Neural crest cell (in vitro differentiated cells): ENCODE results near the gene CHDH. TPM values are rescaled to one million over a fixed set of nuclear protein-coding genes. Genes with fewer than 3 reads are reported as not detected.
A peak's percentile ranks its signal among the peaks of the same experiment; 100 is the strongest.

Experiments used
- DNase-seq: peaks from one replicate; pipeline ENCODE4 v3.0.0; 2021; ENCODE audit warnings: low read depth, mixed read lengths, low spot score
- H3K27ac Mint-ChIP-seq: one replicate; pipeline ENCODE4 v1.8.0; 2021; ENCODE audit warnings: mild to moderate bottlenecking, mixed read lengths; ENCODE audit not compliant: unreplicated experiment
- H3K27me3 Mint-ChIP-seq: 2 replicates; pipeline ENCODE4 v1.8.0; 2021; ENCODE audit warnings: low read depth, mild to moderate bottlenecking, mixed read lengths
- H3K36me3 Mint-ChIP-seq: 2 replicates; pipeline ENCODE4 v1.8.0; 2021; ENCODE audit warnings: low read depth, mild to moderate bottlenecking, mixed read lengths
- H3K4me1 Mint-ChIP-seq: 2 replicates; pipeline ENCODE4 v1.8.0; 2021; ENCODE audit warnings: mixed read lengths
- H3K4me3 Mint-ChIP-seq: one replicate; pipeline ENCODE4 v1.8.0; 2021; ENCODE audit warnings: mild to moderate bottlenecking, mixed read lengths
- H3K9me3 Mint-ChIP-seq: 2 replicates; pipeline ENCODE4 v1.8.0; 2021; ENCODE audit warnings: mixed read lengths
- total RNA-seq: library from RNA; stranded (reverse); gene quantifications from 2 replicates; pipeline ENCODE4 v1.2.1, GENCODE V29; 2021
- TF ChIP-seq, protein P1 (sequence below): fragments of 200-600 bp; sonication (generic); conservative IDR thresholded peaks from 2 replicates; pipeline ENCODE4 v1.5.0; 2021; ENCODE audit warnings: antibody characterized with exemption, mild to moderate bottlenecking

The CHDH gene
- total RNA-seq, 1 donor from 2014 or later, result 3.0 TPM

DNA sequence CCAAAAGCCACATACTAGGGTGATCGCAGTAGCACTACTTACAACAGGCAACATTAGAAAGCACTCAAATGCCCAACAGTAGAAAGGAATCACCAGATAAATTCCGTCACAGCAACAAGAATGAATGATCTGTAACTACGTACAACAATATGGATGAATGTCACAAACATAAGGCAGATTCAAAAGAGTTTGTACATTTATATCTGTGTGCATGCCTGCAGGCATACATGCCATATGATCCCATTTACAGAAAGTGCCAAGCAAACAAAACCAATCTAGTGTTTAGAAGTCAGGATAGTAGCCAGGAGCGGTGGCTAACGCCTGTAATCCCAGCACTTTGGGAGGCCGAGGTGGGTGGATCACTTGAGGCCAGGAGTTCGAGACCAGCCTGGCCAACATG, 3.7 kb upstream of the CHDH start:
- H3K4me1 Mint-ChIP-seq, result peaks cover 5% of the 10 kb centered on the region
- no peaks in the 10 kb centered on the region for H3K9me3 Mint-ChIP-seq
- no peaks in the 10 kb centered on the region for H3K36me3 Mint-ChIP-seq
- H3K27me3 Mint-ChIP-seq, result peaks cover 29% of the 10 kb centered on the region
- TF ChIP-seq, protein P1, sequence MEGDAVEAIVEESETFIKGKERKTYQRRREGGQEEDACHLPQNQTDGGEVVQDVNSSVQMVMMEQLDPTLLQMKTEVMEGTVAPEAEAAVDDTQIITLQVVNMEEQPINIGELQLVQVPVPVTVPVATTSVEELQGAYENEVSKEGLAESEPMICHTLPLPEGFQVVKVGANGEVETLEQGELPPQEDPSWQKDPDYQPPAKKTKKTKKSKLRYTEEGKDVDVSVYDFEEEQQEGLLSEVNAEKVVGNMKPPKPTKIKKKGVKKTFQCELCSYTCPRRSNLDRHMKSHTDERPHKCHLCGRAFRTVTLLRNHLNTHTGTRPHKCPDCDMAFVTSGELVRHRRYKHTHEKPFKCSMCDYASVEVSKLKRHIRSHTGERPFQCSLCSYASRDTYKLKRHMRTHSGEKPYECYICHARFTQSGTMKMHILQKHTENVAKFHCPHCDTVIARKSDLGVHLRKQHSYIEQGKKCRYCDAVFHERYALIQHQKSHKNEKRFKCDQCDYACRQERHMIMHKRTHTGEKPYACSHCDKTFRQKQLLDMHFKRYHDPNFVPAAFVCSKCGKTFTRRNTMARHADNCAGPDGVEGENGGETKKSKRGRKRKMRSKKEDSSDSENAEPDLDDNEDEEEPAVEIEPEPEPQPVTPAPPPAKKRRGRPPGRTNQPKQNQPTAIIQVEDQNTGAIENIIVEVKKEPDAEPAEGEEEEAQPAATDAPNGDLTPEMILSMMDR, result no peak
- DNase-seq, result no peak
- no peak overlapping the region for H3K4me3 Mint-ChIP-seq
- no peak overlapping the region for H3K27ac Mint-ChIP-seq

DNA sequence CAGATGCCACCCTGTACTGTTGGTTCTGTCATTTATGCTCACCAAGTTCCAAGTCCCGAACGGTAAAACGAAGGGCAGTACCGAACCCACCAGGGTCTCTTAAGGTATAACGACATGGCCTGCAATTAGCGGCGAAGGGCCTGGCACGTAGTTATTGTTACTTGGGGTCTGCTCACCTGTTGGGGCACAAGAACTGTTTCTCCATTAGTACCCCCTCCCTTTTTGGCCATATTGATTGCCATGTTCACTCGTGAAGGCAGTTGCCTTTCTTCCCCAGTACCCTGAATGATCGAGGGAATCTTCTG, 584 bp upstream of the CHDH start:
- DNase-seq, result no peak
- peaks cover 26% of the 10 kb centered on the region for H3K4me1 Mint-ChIP-seq
- H3K36me3 Mint-ChIP-seq, result no peaks in the 10 kb centered on the region
- H3K4me3 Mint-ChIP-seq, result peak overlapping the region; percentile 86
- no peak overlapping the region for H3K27ac Mint-ChIP-seq
- H3K27me3 Mint-ChIP-seq, result peaks cover 40% of the 10 kb centered on the region
- H3K9me3 Mint-ChIP-seq, result no peaks in the 10 kb centered on the region
- TF ChIP-seq, protein P1, result no peak

DNA sequence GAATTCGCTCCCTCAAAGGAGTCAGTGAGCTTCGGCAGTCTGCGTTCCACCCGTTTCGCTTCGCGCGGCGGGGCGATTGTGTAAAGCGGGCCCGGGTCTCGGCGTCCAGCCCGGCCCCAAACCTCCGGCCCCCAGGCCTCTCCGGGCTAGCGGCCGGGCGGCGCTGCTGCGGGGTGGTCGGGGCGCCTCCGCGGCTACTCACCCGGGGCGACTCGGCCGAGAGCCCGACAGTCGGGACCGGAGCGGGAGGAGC, 412 bp downstream of the CHDH start:
- peak; percentile 41 for DNase-seq
- H3K36me3 Mint-ChIP-seq, result no peaks in the 10 kb centered on the region

GRCh38 chr3:53845103-53845880, 927 bp downstream of the CHDH start:
- no peaks in the 10 kb centered on the region for H3K36me3 Mint-ChIP-seq
- no peak overlapping the region for H3K27ac Mint-ChIP-seq
- peak overlapping the region; percentile 83 for H3K4me3 Mint-ChIP-seq
- peaks cover 40% of the 10 kb centered on the region for H3K27me3 Mint-ChIP-seq
- TF ChIP-seq, protein P1, result peak; percentile 44
- H3K9me3 Mint-ChIP-seq, result no peaks in the 10 kb centered on the region
- peaks cover 26% of the 10 kb centered on the region for H3K4me1 Mint-ChIP-seq
- no peak for DNase-seq

More for the DNA sequence above, 412 bp downstream of the CHDH start:
- no peaks in the 10 kb centered on the region for H3K9me3 Mint-ChIP-seq
- H3K27me3 Mint-ChIP-seq, result peaks cover 40% of the 10 kb centered on the region
- TF ChIP-seq, protein P1, result no peak
- H3K4me1 Mint-ChIP-seq, result peaks cover 26% of the 10 kb centered on the region
- H3K4me3 Mint-ChIP-seq, result peak overlapping the region; percentile 83
- H3K27ac Mint-ChIP-seq, result no peak overlapping the region

GRCh38 chr3:53844262-53845102, 1.7 kb downstream of the CHDH start:
- no peaks in the 10 kb centered on the region for H3K9me3 Mint-ChIP-seq
- no peak overlapping the region for H3K27ac Mint-ChIP-seq
- peaks cover 26% of the 10 kb centered on the region for H3K4me1 Mint-ChIP-seq
- TF ChIP-seq, protein P1, result no peak
- H3K4me3 Mint-ChIP-seq, result peak overlapping the region; percentile 71
- H3K36me3 Mint-ChIP-seq, result no peaks in the 10 kb centered on the region
- no peak for DNase-seq
- H3K27me3 Mint-ChIP-seq, result peaks cover 40% of the 10 kb centered on the region
